Vagina (tissue), 2 donors: ENCODE data around the gene ATP6V1G2.

Experiments
- POLR2A ChIP-seq, 2 donors: fragments of 450-650 bp; IDR thresholded peaks; one replicate each; pipeline ENCODE4 v1.6.1; 2017; ENCODE audit warnings: antibody characterized with exemption in 2 of 2, mild to moderate bottlenecking in 2 of 2, moderate library complexity in 2 of 2
- TF ChIP-seq, protein P1 (sequence below), 3 experiments: fragments of 450-650 bp in 2 of 3; fragments of 200-600 bp in 1 of 3; sonication (generic) in 1 of 3; IDR thresholded peaks; one replicate each; pipeline ENCODE4 v1.5.1; 2017 to 2019; ENCODE audit warnings: antibody characterized with exemption in 3 of 3, mild to moderate bottlenecking in 2 of 3, moderate library complexity in 2 of 3

- TF ChIP-seq POLR2A (IDR thresholded peaks at IDR 0.05): no peak
- TF ChIP-seq, protein P1, sequence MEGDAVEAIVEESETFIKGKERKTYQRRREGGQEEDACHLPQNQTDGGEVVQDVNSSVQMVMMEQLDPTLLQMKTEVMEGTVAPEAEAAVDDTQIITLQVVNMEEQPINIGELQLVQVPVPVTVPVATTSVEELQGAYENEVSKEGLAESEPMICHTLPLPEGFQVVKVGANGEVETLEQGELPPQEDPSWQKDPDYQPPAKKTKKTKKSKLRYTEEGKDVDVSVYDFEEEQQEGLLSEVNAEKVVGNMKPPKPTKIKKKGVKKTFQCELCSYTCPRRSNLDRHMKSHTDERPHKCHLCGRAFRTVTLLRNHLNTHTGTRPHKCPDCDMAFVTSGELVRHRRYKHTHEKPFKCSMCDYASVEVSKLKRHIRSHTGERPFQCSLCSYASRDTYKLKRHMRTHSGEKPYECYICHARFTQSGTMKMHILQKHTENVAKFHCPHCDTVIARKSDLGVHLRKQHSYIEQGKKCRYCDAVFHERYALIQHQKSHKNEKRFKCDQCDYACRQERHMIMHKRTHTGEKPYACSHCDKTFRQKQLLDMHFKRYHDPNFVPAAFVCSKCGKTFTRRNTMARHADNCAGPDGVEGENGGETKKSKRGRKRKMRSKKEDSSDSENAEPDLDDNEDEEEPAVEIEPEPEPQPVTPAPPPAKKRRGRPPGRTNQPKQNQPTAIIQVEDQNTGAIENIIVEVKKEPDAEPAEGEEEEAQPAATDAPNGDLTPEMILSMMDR (IDR thresholded peaks at IDR 0.05): no peak
Observed at GRCh38 chr6:31580438-31580740, 34.0 kb upstream of the ATP6V1G2 start.
